CD4-positive, alpha-beta T cell treated with Interleukin-6 for 4 hours (primary cell): ENCODE measurements around the gene EIF6.

ENCODE experiments used
- DNase-seq: peaks from one replicate; pipeline ENCODE4 v3.0.0-alpha.2; 2020; ENCODE audit warnings: mixed read lengths

EIF6 gene

GRCh38 chr20:35293303-35294292 lies 9.0 kb upstream of the EIF6 start:
- no peak for DNase-seq

DNA sequence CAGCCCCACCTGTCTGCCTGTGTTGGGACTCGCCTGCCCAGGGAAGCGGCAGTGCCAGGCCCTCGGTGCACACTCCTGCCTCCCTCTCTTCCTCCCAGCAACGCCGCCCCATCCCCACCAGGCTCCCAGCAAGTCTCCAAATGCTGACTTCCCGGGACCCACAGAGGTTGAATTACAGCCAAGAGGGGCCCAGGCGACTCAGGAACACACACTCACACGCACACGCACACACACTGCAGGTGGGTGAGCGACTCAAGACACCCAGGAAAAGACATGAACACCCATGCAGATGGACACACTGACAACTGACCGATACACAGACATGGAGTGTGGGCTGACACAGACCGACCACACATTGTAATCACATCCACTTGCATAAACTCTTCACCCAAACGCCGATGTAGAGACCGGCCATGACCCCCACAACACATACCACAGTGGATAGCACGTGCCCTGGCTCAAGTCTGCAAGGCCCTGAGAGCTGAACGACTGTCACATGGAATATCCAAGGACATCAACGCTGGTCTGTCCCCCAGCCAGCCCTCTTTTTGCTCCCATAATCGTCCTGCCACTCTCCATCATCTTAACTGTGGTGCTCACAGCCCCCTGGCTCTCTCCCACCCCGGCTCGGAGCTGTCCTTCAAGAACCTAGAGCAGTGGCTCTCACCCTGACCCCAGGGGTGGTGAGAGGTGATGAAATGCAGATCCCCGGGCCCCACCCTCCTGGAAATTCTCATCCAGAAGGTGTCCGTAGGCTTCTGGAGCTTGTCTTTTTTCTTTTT lies 8.1 kb upstream of the EIF6 start:
- DNase-seq: no peak

DNA sequence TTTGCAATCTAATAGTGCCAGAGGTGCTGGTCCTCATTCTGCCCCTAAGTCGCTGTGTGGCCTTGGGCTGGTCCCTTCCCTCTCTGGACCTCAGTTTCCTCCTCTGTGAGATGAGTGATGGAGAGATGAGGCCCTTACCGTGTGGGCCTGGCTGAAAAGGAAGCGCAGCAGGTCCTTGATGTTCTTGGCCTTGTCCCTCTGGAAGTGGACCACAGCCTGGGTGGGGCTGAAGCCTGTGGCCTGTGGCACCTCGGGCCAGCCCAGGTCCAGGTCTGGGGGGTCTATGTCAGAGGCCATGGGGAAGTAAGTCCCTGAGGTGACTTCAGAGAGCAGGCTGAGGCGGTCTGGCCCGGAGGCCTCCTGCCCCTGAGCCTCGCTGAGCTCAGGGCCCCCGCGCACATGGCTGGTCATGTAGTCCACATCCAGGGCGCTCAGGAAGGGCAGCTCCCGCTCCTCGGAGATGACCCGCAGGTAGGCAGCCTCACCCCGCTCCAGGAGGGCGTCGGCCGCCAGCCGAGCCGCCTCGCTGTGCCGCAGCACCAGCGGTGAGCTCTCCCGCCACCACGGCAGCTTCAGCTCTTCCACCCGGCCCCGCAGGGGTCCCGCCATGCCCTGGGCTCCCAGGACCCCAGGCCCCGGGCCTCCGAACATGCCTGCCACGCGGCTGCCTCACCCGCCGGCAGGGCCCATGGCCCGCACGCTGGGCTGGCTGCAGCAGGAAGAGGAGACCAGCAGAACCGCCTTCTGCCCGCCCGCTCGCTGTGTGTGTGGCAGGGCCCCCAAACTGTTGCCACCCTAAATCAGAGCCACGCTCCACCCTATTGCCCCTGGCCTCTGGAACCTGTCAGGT lies 7.3 kb upstream of the EIF6 start, which contains the start of gene FAM83C:
Gene FAM83C, minus strand, starts transcription at position 772 of the 850 bp plus-strand sequence. Its CDS starts 121 bp downstream, at position 651.
- DNase-seq: no peak

GRCh38 chr20:35290887-35291417 lies 6.4 kb upstream of the EIF6 start:
- DNase-seq: no peak

GRCh38 chr20:35290186-35290886 lies 5.8 kb upstream of the EIF6 start:
- DNase-seq: no peak

DNA sequence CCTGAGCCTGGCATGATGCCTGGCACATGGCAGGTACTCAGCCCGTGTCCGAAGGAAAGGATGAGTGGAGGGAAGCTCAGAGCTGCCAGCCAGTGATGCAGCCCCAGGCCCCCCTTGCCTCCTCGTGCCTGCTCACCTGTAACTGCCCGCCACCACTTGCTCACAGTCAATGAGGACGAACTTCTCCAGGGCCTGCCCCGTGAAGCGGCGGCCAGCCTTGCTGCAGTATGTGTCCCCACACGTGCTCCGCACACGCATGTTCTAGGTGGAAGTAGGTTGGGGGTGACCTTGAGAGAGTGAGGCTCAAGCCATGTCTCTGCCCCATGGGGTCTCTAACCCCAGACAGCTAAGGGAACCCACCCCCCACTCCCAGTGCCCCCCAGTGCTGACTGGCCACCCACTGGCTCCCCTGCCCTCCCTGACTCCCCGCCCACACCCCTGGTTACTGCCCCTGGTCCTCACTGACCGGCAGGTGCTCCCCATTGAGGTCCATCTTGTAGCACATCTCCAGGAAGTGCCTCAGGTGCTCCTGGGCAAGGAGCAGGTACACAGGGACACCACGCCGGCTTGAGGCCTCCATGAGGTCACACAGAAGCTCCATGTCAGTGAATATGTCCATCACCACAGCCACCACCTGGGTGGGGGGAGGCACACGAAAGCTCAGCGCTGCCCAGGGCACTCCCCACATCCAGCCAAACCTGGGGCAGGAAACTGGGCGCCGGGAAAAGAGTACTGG lies 3.9 kb upstream of the EIF6 start:
- DNase-seq: no peak

DNA sequence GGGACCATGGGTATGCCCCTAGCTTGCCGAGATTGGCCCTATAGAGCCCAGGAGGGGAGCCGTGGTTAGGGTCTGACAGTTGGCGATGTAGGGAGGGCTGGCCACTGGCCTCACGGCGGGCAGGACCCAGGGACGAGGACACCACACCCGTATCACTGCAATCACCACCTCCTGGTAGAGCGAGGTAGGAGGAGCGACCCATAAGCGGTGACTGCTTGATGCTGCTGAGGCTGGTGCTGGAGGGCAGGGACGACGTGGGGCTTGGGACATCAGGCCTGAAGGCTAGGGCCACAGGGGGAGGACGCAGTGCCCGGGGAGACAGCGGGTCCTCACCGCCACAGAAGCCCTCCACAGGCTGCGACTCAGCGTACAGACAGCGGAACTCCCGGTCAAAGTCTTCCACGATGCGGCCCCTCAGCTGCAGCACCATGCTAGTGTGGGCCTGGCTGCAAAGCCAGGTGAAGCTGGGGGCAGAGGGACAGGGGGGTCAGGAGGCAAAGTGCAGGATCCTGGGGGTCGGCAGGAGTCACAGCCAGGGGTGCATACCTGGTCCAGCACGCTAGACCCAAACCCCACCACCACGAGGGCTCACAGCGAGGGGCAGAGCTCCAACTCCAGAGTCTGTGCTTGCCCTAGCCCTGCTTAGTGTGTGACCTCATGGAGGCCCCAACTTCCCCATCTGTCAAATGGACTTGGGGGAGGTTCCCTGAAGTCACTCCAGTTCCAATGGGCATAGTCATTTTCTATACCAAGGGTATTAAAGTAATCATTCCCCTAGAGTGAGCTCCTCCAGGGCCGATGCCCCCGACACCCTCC lies 3.1 kb upstream of the EIF6 start:
- DNase-seq: no peak

DNA sequence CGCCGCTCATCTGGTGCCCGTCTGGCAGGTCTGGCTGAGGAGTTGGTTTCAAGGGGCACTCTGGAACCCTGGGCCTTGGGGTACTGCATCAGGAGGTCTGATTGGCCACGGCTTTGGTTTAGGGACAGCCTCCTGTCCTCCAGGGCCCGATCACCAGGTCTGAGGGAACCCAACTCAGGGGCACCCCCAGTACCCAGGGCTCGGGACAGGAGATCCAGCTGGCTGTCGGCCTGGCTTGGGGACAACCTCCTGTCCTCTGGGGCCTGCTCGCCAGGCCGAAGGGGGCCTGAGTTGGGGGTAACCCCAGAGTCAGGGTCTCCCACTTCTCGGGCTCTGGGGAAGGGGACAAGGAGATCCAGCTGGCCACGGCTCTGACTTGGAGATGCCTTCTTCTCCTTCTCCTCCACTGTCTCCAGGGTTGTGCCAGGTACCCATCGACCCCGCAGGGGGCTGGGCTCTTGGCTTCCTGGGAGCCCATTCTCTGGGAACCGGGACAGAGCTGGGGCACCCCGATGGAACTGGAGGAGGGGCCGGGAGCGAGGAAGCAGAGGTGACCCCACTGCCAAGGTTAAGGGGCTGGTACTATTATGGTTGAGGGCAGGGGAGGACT lies 2.4 kb upstream of the EIF6 start:
- DNase-seq: no peak

DNA sequence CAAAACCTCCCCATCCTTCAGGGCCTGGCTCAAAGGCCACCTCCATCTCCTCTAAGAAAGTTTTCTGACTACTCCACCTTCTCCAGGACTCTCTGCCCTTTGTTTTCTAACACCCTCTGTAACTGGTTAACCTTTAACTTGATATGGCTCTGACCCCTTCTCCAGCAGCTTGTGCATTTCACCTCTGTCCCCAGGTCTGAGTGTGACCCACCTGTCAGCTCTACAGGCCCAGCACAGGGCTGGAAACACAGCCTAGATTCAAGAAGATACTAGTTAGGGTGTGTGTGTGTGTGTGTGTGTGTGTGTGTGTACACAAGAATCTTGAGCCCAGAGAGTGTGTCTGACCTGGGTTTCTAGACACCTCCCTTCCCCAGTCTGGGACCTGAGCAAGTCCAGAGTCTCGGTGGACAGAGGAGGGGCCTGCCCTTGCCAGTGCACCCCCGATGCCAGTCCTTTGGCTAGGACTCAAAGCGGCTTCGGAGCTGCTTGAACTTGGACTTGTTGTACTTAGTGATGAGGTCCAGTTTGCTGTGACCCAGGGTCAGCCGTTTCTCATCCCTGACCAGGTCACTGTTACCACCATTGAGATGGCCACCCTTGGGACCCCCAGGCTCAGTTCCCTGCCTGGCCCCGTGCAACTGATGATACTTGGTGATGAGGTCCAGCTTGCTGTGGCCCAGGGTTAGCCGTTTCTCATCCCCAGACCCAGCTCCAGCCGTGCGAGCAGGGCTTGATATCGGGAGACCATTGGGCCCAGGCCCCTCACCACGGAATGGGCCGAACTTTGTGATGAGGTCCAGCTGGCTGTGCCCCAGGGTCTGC lies 1.7 kb upstream of the EIF6 start:
- DNase-seq: no peak

GRCh38 chr20:35285806-35286076 lies 1.2 kb upstream of the EIF6 start:
- no peak for DNase-seq

GRCh38 chr20:35284992-35285805 lies 627 bp upstream of the EIF6 start:
- DNase-seq: no peak

DNA sequence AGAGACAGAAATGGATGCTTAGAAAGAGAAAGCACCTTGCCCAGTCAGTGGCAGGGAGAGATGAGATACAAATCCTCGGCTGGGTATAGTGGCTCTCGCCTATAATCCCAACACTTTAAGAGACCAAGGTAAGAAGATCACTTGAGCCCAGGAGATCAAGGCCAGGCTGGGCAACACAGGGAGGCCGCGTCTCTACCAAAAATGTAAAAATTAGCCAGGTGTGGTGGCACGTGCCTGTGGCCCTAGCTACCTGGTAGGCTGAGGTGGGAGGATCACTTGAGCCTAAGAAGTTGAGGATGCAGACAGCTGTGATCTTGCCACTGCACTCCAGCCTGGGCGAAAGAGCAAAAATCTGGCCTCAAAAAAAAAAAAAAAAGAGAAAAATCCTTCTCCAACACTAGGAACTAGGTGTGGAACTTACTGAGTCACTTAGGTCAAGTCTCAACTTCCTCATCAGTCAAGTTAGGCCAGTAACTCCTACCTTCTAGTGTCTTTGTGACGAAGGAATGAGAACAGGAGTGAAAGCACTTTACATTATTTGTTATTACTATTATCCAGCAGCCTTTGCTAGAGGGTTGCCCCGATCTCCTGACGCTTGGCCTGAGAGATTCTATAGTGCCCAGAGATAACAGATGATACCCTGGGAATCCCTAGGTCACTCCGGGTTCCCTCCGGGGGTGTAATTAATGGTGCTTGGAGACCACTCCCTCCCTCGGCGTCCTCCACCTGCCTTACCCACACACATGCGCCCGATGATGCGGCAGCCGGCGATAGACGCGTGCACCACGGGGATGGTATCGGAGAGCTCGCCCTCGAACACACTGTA lies 918 bp downstream of the EIF6 start:
- no peak for DNase-seq

- DNase-seq: no peak
These were observed 3.0 kb downstream of the EIF6 start for GRCh38 chr20:35281506-35282101.

GRCh38 chr20:35280523-35280922 lies 4.0 kb downstream of the EIF6 start:
- no peak for DNase-seq

- DNase-seq: no peak
These were observed 4.9 kb downstream of the EIF6 start for GRCh38 chr20:35279533-35280174.

GRCh38 chr20:35279040-35279439 lies 5.5 kb downstream of the EIF6 start:
- no peak for DNase-seq
